ENCODE measurements around the gene TRAF7. TPM values are rescaled to one million over a fixed set of nuclear protein-coding genes. Genes with fewer than 3 reads are reported as not detected.

The TRAF7 gene
- total and polyA plus RNA-seq, 7 donors, result 15.6 to 47.5 (median 38.6) TPM

DNA sequence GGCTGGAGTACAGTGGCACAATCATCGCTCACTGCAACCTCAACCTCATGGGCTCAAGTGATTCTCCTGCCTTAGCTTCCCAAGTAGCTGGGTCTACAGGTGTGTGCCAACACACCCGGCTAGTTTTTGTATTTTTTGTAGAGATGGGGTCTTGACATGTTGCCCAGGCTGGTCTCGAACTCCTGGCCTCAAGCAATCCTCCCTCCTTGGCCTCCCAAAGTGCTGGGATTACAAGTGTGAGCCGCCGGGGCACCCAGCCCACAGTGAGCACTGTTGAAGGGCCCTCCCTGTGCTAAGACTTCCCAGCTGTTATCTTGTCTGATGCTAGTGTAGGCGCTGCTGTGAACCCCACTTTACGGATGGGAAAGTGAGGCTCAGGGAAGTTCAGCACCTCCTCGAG is 32.8 kb downstream of the TRAF7 start:
- no peaks in the 10 kb centered on the region for H3K27me3 ChIP-seq (ENCODE audit: insufficient read depth in 3 of 3, low read length in 2 of 3)
- no peaks in the 10 kb centered on the region for H3K9me3 ChIP-seq
- H3K36me3 ChIP-seq (ENCODE audit: insufficient read depth in 1 of 2, low read depth in 1 of 2), result no peaks in the 10 kb centered on the region
- ATAC-seq (no peak), DNase-seq (no peak)
- WGBS, 3 donors, result 88 to 95% (median 94%) methylated on average over 8 of the region's 8 CpGs
- intact Hi-C loops (cut with DNase I), result no loop called here
- H3K4me3 ChIP-seq, result no peak overlapping the region
- H3K27ac ChIP-seq, result no peak overlapping the region
- H3K4me1 ChIP-seq, result no peaks in the 10 kb centered on the region
- TF ChIP-seq, protein P1, sequence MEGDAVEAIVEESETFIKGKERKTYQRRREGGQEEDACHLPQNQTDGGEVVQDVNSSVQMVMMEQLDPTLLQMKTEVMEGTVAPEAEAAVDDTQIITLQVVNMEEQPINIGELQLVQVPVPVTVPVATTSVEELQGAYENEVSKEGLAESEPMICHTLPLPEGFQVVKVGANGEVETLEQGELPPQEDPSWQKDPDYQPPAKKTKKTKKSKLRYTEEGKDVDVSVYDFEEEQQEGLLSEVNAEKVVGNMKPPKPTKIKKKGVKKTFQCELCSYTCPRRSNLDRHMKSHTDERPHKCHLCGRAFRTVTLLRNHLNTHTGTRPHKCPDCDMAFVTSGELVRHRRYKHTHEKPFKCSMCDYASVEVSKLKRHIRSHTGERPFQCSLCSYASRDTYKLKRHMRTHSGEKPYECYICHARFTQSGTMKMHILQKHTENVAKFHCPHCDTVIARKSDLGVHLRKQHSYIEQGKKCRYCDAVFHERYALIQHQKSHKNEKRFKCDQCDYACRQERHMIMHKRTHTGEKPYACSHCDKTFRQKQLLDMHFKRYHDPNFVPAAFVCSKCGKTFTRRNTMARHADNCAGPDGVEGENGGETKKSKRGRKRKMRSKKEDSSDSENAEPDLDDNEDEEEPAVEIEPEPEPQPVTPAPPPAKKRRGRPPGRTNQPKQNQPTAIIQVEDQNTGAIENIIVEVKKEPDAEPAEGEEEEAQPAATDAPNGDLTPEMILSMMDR (IDR thresholded peaks at IDR 0.05), result no peak

DNA sequence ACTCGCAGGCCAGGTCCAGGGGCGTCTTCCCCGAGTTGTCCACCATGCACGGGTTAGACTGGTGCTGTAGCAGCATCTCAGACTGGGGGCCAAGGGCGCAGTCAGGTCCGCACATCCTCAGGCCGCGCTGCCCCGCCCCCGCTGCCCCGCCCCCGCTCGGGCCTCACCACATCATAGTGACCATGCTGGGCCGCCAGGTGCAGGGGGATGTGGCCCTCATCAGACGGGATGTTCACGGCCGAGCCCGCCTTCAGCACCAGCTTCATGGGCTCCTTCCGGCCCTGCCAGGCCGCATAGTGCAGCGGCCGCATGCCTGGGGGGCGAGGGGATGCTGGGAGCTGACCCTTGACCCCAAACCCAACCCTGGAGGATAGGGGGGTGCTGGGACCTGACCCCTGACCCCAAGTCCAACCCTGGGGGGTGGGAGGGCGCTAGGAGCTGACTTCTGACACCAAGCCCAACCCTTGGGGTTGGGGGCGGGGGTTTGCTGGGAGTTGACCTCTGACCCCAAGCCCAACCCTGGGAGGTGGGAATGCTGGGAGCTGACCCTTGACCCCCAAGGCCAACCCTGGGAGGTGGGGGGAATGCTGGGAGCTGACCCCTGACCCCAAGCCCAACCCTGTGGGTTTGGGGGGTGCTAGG is 33.8 kb downstream of the TRAF7 start:
- WGBS, 3 donors, result 89 to 91% (median 90%) methylated on average over 24 to 25 of the region's 25 CpGs
- no peak for DNase-seq
- TF ChIP-seq, protein P1 (IDR thresholded peaks at IDR 0.05), result no peak

DNA sequence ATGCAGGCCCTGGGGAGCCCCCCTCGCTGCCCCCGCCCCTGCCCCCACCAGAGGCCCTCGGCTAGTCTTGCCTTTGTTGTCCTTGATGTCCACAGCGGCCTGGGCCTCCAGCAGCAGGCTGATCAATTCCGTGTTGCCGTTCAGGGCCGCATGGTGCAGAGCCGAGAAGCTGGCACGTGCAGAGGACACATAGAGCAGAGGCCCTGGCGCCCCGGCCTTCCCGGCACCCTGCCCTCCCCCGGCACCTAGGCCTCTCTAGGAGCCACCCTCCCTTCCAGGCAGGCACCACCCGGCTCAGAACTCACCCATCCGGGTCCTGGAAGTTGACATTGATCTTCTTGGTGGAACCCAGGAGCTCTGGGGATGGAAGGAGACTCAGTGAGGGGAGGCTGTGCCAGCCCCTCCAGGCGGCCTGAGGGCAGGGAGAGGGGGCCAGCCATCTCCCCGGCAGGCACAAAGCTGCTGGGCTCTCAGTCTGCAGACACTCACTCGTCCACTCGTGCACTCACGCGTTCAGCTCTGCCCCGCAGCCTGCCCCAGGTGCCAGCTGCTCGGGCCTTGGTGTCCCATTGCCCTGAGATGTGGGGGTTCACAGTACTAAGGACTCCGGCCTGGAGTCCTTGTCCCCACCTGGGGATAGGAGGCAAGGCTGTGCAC is 34.5 kb downstream of the TRAF7 start:
- peaks cover 0 to 14% (median 7%) of the 10 kb centered on the region in 3 donors for H3K27me3 ChIP-seq (ENCODE audit: insufficient read depth in 3 of 3, low read length in 2 of 3)
- no peak for ATAC-seq
- no peaks in the 10 kb centered on the region for H3K9me3 ChIP-seq
- intact Hi-C loops (cut with DNase I), result loop anchor here in 1 of 2 donors (5.0 kb wide), 1 partner anchor 312 kb away; no protein-coding TSS in a partner anchor
- 77 to 81% (median 79%) methylated on average over 24 of the region's 24 CpGs for WGBS, 3 donors
- no peak overlapping the region for H3K27ac ChIP-seq
- no peaks in the 10 kb centered on the region for H3K36me3 ChIP-seq (ENCODE audit: insufficient read depth in 1 of 2, low read depth in 1 of 2)
- no peak for DNase-seq
- TF ChIP-seq, protein P1 (IDR thresholded peaks at IDR 0.05), result no peak
- no peak overlapping the region for H3K4me3 ChIP-seq
- H3K4me1 ChIP-seq, result peaks cover under 1% of the 10 kb centered on the region

More for the DNA sequence above, 33.8 kb downstream of the TRAF7 start:
- Histone ChIP-seq H3K4me1 (no peaks in the 10 kb centered on the region), H3K27ac (no peak overlapping the region), H3K27me3 (ENCODE audit: insufficient read depth in 3 of 3, low read length in 2 of 3) (peaks cover 0 to 7% (median 1%) of the 10 kb centered on the region in 3 donors), H3K4me3 (no peak overlapping the region), H3K9me3 (no peaks in the 10 kb centered on the region), H3K36me3 (ENCODE audit: insufficient read depth in 1 of 2, low read depth in 1 of 2) (no peaks in the 10 kb centered on the region)
- no peak for ATAC-seq
- intact Hi-C loops (cut with DNase I), result no loop called here

DNA sequence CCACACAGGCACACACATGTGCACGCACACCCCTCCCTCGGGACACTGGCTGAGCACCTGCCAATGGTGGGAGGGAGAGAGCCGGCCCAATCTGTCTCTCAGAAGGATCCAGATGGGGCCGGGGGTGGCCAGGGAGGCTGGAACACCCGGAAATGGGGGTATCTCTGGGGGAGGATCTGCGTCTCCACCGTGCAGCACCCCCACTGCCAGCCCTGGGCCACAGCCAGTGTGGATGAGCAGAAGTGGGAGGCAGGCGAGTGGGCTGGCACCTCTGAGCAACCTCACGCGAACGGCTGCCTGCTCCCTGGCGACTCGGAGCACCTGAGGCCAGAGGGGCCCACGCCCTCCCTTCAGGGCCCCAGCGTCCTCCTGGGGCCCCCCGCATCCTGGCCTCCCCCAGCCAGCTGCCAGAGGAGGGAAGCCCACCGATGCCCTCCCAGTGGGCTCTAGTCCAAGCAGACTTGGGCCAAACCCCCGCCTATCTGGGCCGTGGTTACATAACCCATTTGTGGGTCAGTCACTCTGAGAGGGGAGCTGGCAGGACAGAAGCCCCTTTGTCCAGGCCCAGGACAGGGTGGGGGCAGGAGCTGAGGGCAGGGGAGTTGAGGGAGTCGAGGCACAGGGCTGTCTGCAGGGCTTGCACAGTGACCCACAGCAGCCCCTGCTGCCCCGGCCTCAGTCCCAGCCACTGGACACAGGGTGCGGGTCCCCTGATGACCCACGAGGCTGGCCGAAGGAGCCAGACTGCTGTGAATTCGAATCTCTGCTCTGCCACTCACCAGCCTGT is 35.3 kb downstream of the TRAF7 start:
- H3K36me3 ChIP-seq (ENCODE audit: insufficient read depth in 1 of 2, low read depth in 1 of 2), result no peaks in the 10 kb centered on the region
- no peak overlapping the region for H3K27ac ChIP-seq
- peaks cover 7% of the 10 kb centered on the region for H3K4me1 ChIP-seq
- TF ChIP-seq, protein P1 (IDR thresholded peaks at IDR 0.05), result no peak
- DNase-seq (no peak), ATAC-seq (no peak)
- no peak overlapping the region for H3K4me3 ChIP-seq
- peaks cover 0 to 22% (median 7%) of the 10 kb centered on the region in 3 donors for H3K27me3 ChIP-seq (ENCODE audit: insufficient read depth in 3 of 3, low read length in 2 of 3)
- no peaks in the 10 kb centered on the region for H3K9me3 ChIP-seq
- intact Hi-C loops (cut with DNase I), result loop anchor here in 1 of 2 donors (5.0 kb wide), 1 partner anchor 311 kb away; no protein-coding TSS in a partner anchor
- WGBS, 3 donors, result 71 to 74% (median 72%) methylated on average over 24 to 25 of the region's 25 CpGs
